Measurements from ENCODE around the gene IL36RN.

Gene IL36RN

DNA sequence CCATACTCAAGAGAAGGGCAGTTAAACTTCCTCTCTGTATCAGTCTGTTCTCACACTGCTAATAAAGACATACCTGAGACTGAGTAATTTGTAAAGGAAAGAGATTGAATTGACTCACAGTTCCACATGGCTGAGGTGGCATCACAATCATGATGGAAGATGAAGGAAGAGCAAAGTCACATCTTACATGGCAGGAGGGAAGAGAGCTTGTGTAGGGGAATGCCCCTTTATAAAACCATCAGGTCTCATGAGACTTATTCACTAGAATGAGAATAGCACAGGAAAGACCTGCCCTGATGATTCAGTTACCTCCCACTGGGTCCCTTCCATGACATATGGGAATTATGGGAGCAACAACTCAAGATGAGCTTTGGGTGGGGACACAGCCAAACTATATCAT is 4.9 kb upstream of the IL36RN start:
- Histone ChIP-seq H3K9me3 (ENCODE audit: low read length) (peaks cover 2% of the 10 kb centered on the region), H3K27me3 (ENCODE audit: insufficient read depth, low read length) (peaks cover 4% of the 10 kb centered on the region), H2AFZ (ENCODE audit: low read depth, low read length) (no peak overlapping the region), H3K4me3 (ENCODE audit: low read length) (no peak overlapping the region), H3K4me1 (ENCODE audit: insufficient read depth, low read length) (no peaks in the 10 kb centered on the region), H3K36me3 (ENCODE audit: insufficient read depth, low read length) (no peaks in the 10 kb centered on the region)

- Histone ChIP-seq H3K27me3 (ENCODE audit: insufficient read depth, low read length) (peaks cover 6% of the 10 kb centered on the region), H3K9me3 (ENCODE audit: low read length) (peaks cover 2% of the 10 kb centered on the region), H2AFZ (ENCODE audit: low read depth, low read length) (no peak overlapping the region), H3K4me3 (ENCODE audit: low read length) (no peak overlapping the region), H3K4me1 (ENCODE audit: insufficient read depth, low read length) (no peaks in the 10 kb centered on the region), H3K36me3 (ENCODE audit: insufficient read depth, low read length) (no peaks in the 10 kb centered on the region)
These were observed 2.5 kb upstream of the IL36RN start for GRCh38 chr2:113056521-113056920.

DNA sequence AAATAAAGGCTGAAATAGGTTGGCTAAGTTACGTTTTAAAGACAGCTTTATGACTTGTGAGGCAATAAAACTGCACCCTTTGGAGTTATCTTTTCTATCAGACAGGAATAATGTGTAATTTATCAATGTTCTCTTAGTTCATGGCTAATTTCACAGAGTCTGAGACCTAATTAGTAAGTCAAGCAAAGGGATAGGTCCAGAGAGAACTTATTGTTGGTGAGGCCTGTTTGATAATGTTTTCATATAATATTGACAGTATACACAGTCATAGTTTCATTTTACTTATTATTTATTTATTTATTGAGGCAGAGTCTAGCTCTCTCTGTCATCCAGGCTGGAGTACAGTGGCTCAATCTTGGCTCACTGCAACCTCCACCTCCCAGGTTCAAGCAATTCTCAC is 1.9 kb upstream of the IL36RN start:
- Histone ChIP-seq H3K4me3 (ENCODE audit: low read length) (no peak overlapping the region), H3K36me3 (ENCODE audit: insufficient read depth, low read length) (no peaks in the 10 kb centered on the region), H3K9me3 (ENCODE audit: low read length) (peaks cover 2% of the 10 kb centered on the region), H3K27me3 (ENCODE audit: insufficient read depth, low read length) (peaks cover 6% of the 10 kb centered on the region), H2AFZ (ENCODE audit: low read depth, low read length) (no peak overlapping the region), H3K4me1 (ENCODE audit: insufficient read depth, low read length) (no peaks in the 10 kb centered on the region)

- H3K27me3 ChIP-seq (ENCODE audit: insufficient read depth, low read length) = peaks cover 2% of the 10 kb centered on the region
- H3K36me3 ChIP-seq (ENCODE audit: insufficient read depth, low read length) = no peaks in the 10 kb centered on the region
- no peak overlapping the region for H2AFZ ChIP-seq (ENCODE audit: low read depth, low read length)
- no peaks in the 10 kb centered on the region for H3K4me1 ChIP-seq (ENCODE audit: insufficient read depth, low read length)
- no peak overlapping the region for H3K4me3 ChIP-seq (ENCODE audit: low read length)
- peaks cover 2% of the 10 kb centered on the region for H3K9me3 ChIP-seq (ENCODE audit: low read length)
These were observed 495 bp upstream of the IL36RN start for GRCh38 chr2:113058411-113058994.

- no peaks in the 10 kb centered on the region for H3K4me1 ChIP-seq (ENCODE audit: insufficient read depth, low read length)
- H3K9me3 ChIP-seq (ENCODE audit: low read length) = no peaks in the 10 kb centered on the region
- H3K4me3 ChIP-seq (ENCODE audit: low read length) = no peak overlapping the region
- peaks cover 2% of the 10 kb centered on the region for H3K27me3 ChIP-seq (ENCODE audit: insufficient read depth, low read length)
- no peaks in the 10 kb centered on the region for H3K36me3 ChIP-seq (ENCODE audit: insufficient read depth, low read length)
- H2AFZ ChIP-seq (ENCODE audit: low read depth, low read length) = no peak overlapping the region
These were observed 1.4 kb downstream of the IL36RN start for GRCh38 chr2:113060396-113060795.

DNA sequence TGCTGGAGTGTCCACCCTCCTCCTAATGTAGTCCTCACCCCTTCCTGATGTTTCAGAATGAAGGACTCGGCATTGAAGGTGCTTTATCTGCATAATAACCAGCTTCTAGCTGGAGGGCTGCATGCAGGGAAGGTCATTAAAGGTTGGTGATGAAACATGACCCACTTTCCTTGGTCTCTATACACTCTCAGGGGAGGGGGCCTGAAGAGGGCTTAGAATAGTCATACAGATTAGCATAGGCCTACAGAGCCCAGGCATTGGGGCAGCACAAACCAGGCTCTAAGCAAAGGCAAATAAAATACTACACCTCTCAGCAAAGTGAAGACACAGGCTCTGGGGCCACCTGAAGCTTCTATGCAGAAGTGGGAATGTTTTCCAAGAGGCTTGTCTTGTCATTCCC is 1.8 kb downstream of the IL36RN start:
- H3K4me3 ChIP-seq (ENCODE audit: low read length) = no peak overlapping the region
- no peaks in the 10 kb centered on the region for H3K9me3 ChIP-seq (ENCODE audit: low read length)
- H3K4me1 ChIP-seq (ENCODE audit: insufficient read depth, low read length) = no peaks in the 10 kb centered on the region
- H2AFZ ChIP-seq (ENCODE audit: low read depth, low read length) = no peak overlapping the region
- no peaks in the 10 kb centered on the region for H3K36me3 ChIP-seq (ENCODE audit: insufficient read depth, low read length)
- peaks cover 2% of the 10 kb centered on the region for H3K27me3 ChIP-seq (ENCODE audit: insufficient read depth, low read length)

DNA sequence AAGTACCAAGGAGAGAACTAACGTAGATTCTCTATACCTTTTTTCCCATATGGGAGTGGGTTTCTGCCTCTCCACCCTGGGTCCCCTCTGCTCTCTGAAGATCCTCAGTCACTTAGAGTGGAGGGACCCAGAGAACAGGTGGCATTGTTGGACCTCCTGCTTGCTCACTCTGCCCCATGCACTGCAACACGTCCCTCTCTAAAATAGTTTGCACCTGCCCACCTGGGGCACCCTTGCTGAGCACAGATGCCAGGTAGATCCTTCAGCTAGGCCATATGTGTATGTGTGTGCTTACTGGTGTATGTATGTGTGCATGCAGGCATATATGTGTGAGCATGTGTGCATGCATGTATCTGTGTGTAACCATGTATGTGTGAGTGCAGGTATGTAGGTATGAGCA is 2.2 kb downstream of the IL36RN start:
- H3K27me3 ChIP-seq (ENCODE audit: insufficient read depth, low read length) = peaks cover 2% of the 10 kb centered on the region
- H3K4me1 ChIP-seq (ENCODE audit: insufficient read depth, low read length) = no peaks in the 10 kb centered on the region
- no peaks in the 10 kb centered on the region for H3K9me3 ChIP-seq (ENCODE audit: low read length)
- H3K4me3 ChIP-seq (ENCODE audit: low read length) = no peak overlapping the region
- H3K36me3 ChIP-seq (ENCODE audit: insufficient read depth, low read length) = no peaks in the 10 kb centered on the region
- H2AFZ ChIP-seq (ENCODE audit: low read depth, low read length) = no peak overlapping the region

- Histone ChIP-seq H3K4me1 (ENCODE audit: insufficient read depth, low read length) (no peaks in the 10 kb centered on the region), H3K27me3 (ENCODE audit: insufficient read depth, low read length) (peaks cover 2% of the 10 kb centered on the region), H3K36me3 (ENCODE audit: insufficient read depth, low read length) (no peaks in the 10 kb centered on the region), H3K4me3 (ENCODE audit: low read length) (no peak overlapping the region), H3K9me3 (ENCODE audit: low read length) (no peaks in the 10 kb centered on the region), H2AFZ (ENCODE audit: low read depth, low read length) (no peak overlapping the region)
These were observed 3.1 kb downstream of the IL36RN start for GRCh38 chr2:113061896-113062770.

DNA sequence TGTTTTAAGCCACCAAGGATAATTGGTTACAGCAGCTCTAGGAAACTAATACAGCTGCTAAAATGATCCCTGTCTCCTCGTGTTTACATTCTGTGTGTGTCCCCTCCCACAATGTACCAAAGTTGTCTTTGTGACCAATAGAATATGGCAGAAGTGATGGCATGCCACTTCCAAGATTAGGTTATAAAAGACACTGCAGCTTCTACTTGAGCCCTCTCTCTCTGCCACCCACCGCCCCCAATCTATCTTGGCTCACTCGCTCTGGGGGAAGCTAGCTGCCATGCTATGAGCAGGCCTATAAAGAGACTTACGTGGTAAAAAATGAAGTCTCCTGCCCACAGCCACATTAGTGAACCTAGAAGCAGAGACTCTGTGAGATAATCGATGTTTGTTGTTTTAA is 5.3 kb downstream of the IL36RN start:
- Histone ChIP-seq H3K36me3 (ENCODE audit: insufficient read depth, low read length) (no peaks in the 10 kb centered on the region), H2AFZ (ENCODE audit: low read depth, low read length) (no peak overlapping the region), H3K4me1 (ENCODE audit: insufficient read depth, low read length) (no peaks in the 10 kb centered on the region), H3K27me3 (ENCODE audit: insufficient read depth, low read length) (peaks cover 2% of the 10 kb centered on the region), H3K4me3 (ENCODE audit: low read length) (no peak overlapping the region), H3K9me3 (ENCODE audit: low read length) (no peaks in the 10 kb centered on the region)

GRCh38 chr2:113064898-113065297 is 5.9 kb downstream of the IL36RN start:
- H3K4me3 ChIP-seq (ENCODE audit: low read length) = no peak overlapping the region
- peaks cover 6% of the 10 kb centered on the region for H3K27me3 ChIP-seq (ENCODE audit: insufficient read depth, low read length)
- no peaks in the 10 kb centered on the region for H3K9me3 ChIP-seq (ENCODE audit: low read length)
- H3K36me3 ChIP-seq (ENCODE audit: insufficient read depth, low read length) = no peaks in the 10 kb centered on the region
- no peaks in the 10 kb centered on the region for H3K4me1 ChIP-seq (ENCODE audit: insufficient read depth, low read length)
- H2AFZ ChIP-seq (ENCODE audit: low read depth, low read length) = no peak overlapping the region

- H3K4me3 ChIP-seq (ENCODE audit: low read length) = no peak within 1 kb of the TSS
These were observed 8.7 kb downstream of the IL36RN start, which contains the start of gene IL1F10 for GRCh38 chr2:113067681-113068080. Gene IL1F10, plus strand, starts transcription at chr2:113067970. Its CDS starts 4,769 bp downstream, at chr2:113072739.

DNA sequence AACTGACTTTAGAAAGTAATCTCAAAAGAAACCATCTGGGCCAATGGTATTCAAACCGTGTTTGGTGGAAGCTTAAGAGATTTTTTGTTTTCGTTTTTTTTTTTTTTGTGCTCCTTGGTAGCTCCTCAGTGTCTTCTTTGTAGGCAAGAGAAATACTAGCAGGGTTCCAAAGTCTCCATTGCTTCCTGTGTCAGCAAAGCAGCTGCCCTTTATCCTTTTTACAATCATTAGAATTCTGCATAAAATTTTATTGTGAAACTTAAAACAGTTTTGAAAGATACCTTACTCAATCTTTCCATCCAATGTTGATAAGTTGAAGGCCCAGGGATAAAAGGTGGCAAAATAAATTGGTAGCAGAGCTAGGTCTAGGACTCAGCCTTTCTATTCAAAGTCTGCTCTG is 9.3 kb downstream of the IL36RN start:
- H3K4me3 ChIP-seq (ENCODE audit: low read length) = no peak overlapping the region
- H3K4me1 ChIP-seq (ENCODE audit: insufficient read depth, low read length) = no peaks in the 10 kb centered on the region
- no peaks in the 10 kb centered on the region for H3K36me3 ChIP-seq (ENCODE audit: insufficient read depth, low read length)
- no peak overlapping the region for H2AFZ ChIP-seq (ENCODE audit: low read depth, low read length)
- peaks cover 10% of the 10 kb centered on the region for H3K27me3 ChIP-seq (ENCODE audit: insufficient read depth, low read length)
- no peaks in the 10 kb centered on the region for H3K9me3 ChIP-seq (ENCODE audit: low read length)

More at GRCh38 chr2:113067681-113068080, 8.7 kb downstream of the IL36RN start, which contains the start of gene IL1F10:
- Histone ChIP-seq H3K36me3 (ENCODE audit: insufficient read depth, low read length) (no peaks in the 10 kb centered on the region), H2AFZ (ENCODE audit: low read depth, low read length) (no peak within 1 kb of the TSS), H3K27me3 (ENCODE audit: insufficient read depth, low read length) (peaks cover 10% of the 10 kb centered on the region), H3K9me3 (ENCODE audit: low read length) (no peaks in the 10 kb centered on the region), H3K4me1 (ENCODE audit: insufficient read depth, low read length) (no peaks in the 10 kb centered on the region)

DNA sequence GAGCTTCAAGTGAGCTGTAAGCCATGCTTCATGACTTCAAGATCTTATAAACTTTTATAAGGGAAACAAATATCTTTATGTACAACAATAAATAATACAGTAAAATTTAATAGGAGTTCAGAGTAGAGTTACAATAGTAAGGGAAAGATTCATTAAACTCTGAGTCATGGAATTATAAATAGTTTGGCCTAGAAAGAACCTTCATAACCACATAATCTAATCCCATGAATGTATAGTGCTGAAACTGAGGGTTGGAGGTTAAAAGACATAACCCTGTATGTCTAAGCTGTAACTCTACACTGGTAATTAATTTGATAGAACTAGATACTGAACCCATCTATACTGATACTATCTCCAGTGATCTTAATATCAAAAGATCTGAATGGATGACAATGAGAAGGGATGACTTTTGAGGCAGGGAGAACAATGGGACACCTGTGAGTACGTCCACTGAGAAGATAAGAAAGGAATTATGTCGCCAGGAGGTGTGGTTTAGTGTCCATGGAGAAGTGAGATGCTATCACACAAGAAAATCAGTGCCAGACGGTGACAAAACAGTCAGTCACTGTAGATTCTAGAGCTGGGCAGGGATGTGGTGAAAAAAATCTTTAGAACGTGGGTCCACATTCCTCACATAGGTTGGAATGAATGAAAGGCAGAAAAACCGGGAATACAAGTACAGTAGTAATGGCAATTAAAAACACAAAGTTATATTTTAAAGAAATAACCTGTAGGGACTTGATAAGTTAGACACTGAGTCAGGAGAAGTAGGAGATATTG is 9.9 kb downstream of the IL36RN start:
- H2AFZ ChIP-seq (ENCODE audit: low read depth, low read length) = no peak overlapping the region
- H3K4me1 ChIP-seq (ENCODE audit: insufficient read depth, low read length) = no peaks in the 10 kb centered on the region
- no peaks in the 10 kb centered on the region for H3K36me3 ChIP-seq (ENCODE audit: insufficient read depth, low read length)
- H3K9me3 ChIP-seq (ENCODE audit: low read length) = no peaks in the 10 kb centered on the region
- H3K4me3 ChIP-seq (ENCODE audit: low read length) = no peak overlapping the region
- peaks cover 10% of the 10 kb centered on the region for H3K27me3 ChIP-seq (ENCODE audit: insufficient read depth, low read length)
